Hepatocyte (in vitro differentiated cells): ENCODE measurements around the gene TFE3. TPM values are rescaled to one million over a fixed set of nuclear protein-coding genes. Genes with fewer than 3 reads are reported as not detected.

Experiments
- DNase-seq: peaks from one replicate; pipeline ENCODE4 v3.0.0-alpha.2; 2016; ENCODE audit warnings: low spot score
- H2AFZ ChIP-seq: fragments of 200-600 bp; sonication (generic); 2 replicates; pipeline ENCODE4 v1.6.0; 2016; ENCODE audit warnings: antibody characterized with exemption, mild to moderate bottlenecking
- H3K27ac ChIP-seq: fragments of 200-600 bp; sonication (generic); 2 replicates; pipeline ENCODE4 v1.5.1; 2016; ENCODE audit warnings: mild to moderate bottlenecking
- H3K27me3 ChIP-seq: fragments of 200-600 bp; sonication (generic); 2 replicates; pipeline ENCODE4 v1.6.1; 2016
- H3K36me3 ChIP-seq: fragments of 200-600 bp; sonication (generic); replicated peaks from 2 replicates; pipeline ENCODE4 v1.5.1; 2016; ENCODE audit warnings: low read depth; ENCODE audit not compliant: insufficient read depth
- H3K4me1 ChIP-seq: fragments of 200-600 bp; sonication (generic); 2 replicates; pipeline ENCODE4 v1.5.1; 2016; ENCODE audit warnings: mild to moderate bottlenecking, moderate library complexity; ENCODE audit not compliant: insufficient read depth
- H3K4me2 ChIP-seq: fragments of 200-600 bp; sonication (generic); 2 replicates; pipeline ENCODE4 v1.6.0; 2016
- H3K4me3 ChIP-seq: fragments of 200-600 bp; sonication (generic); 2 replicates; pipeline ENCODE4 v1.5.1; 2016; ENCODE audit warnings: mild to moderate bottlenecking
- H3K79me2 ChIP-seq: fragments of 200-600 bp; sonication (generic); 2 replicates; pipeline ENCODE4 v1.6.0; 2017; ENCODE audit warnings: mild to moderate bottlenecking
- H3K9me2 ChIP-seq: fragments of 200-600 bp; sonication (generic); replicated peaks from 2 replicates; pipeline ENCODE4 v1.6.0; 2017; ENCODE audit warnings: mild to moderate bottlenecking; ENCODE audit not compliant: insufficient read depth
- H3K9me3 ChIP-seq: fragments of 200-600 bp; sonication (generic); 2 replicates; pipeline ENCODE4 v1.5.1; 2016; ENCODE audit warnings: low read depth, mild to moderate bottlenecking
- H4K20me1 ChIP-seq: fragments of 200-600 bp; sonication (generic); 2 replicates; pipeline ENCODE4 v1.6.0; 2016; ENCODE audit warnings: mild to moderate bottlenecking; ENCODE audit not compliant: insufficient read depth, poor library complexity, severe bottlenecking
- EZH2 ChIP-seq: fragments of 200-600 bp; sonication (generic); IDR thresholded peaks from 2 replicates; pipeline ENCODE4 v1.6.1; 2016; ENCODE audit warnings: antibody characterized with exemption, mild to moderate bottlenecking, borderline replicate concordance
- EZH2phosphoT487 ChIP-seq: fragments of 200-600 bp; sonication (generic); IDR thresholded peaks from one replicate; pipeline ENCODE4 v1.6.1; 2018; ENCODE audit warnings: antibody characterized with exemption, mild to moderate bottlenecking, low read depth, moderate library complexity; ENCODE audit not compliant: unreplicated experiment, severe bottlenecking
- WGBS: methylation state at CpG from one replicate; pipeline ENCODE4 v1.1.6; 2016; ENCODE audit warnings: low lambda C conversion rate; ENCODE audit errors: missing lambda C conversion rate; 5-methylcytosine and 5-hydroxymethylcytosine counted together
- polyA plus RNA-seq: library from polyadenylated mRNA; unstranded; fragments of >200 nt; fragmentation: Nextera tagmentation; extraction: Ambion mirVana; gene quantifications from 2 replicates; pipeline ENCODE4 v1.2.1, GENCODE V29; 2016
- total RNA-seq: library from RNA; depleted of rRNA; stranded (reverse); fragments of >200 nt; gene quantifications from 2 replicates; pipeline ENCODE4 v1.2.3, GENCODE V29; 2014
- TF ChIP-seq, protein P1 (sequence below): fragments of 200-600 bp; sonication (generic); IDR thresholded peaks from 2 replicates; pipeline ENCODE4 v1.5.1; 2016; ENCODE audit warnings: antibody characterized with exemption, mild to moderate bottlenecking; ENCODE audit not compliant: poor library complexity

Gene TFE3
- total and polyA plus RNA-seq, 2 experiments from 2014 or later, result 38.3 to 59.8 TPM

GRCh38 chrX:48996969-48997368, 46.2 kb downstream of the TFE3 start:
- no peak overlapping the region for H3K4me3 ChIP-seq

DNA sequence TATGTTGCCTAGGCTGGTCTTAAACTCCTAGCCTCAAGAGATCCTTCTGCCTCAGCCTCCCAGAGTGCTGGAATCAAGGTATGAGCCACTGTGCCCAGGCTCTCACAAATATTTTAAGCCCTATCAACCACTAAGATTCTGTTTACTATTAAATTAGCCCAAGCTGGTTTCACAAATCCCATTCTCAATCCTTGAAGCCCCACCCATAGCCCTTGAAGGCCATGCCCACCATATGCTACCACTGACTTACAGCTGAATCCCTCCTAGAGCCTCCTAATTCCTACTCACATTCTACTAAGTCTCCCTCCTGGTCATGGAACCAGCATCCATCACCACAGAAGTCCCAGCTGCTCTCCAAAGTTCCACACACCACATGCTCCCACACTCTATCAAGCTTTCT, 50.8 kb downstream of the TFE3 start:
- TF ChIP-seq, protein P1, sequence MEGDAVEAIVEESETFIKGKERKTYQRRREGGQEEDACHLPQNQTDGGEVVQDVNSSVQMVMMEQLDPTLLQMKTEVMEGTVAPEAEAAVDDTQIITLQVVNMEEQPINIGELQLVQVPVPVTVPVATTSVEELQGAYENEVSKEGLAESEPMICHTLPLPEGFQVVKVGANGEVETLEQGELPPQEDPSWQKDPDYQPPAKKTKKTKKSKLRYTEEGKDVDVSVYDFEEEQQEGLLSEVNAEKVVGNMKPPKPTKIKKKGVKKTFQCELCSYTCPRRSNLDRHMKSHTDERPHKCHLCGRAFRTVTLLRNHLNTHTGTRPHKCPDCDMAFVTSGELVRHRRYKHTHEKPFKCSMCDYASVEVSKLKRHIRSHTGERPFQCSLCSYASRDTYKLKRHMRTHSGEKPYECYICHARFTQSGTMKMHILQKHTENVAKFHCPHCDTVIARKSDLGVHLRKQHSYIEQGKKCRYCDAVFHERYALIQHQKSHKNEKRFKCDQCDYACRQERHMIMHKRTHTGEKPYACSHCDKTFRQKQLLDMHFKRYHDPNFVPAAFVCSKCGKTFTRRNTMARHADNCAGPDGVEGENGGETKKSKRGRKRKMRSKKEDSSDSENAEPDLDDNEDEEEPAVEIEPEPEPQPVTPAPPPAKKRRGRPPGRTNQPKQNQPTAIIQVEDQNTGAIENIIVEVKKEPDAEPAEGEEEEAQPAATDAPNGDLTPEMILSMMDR, result no peak
- Histone ChIP-seq H3K9me2 (no peaks in the 10 kb centered on the region), H3K36me3 (no peaks in the 10 kb centered on the region)

More at GRCh38 chrX:48996969-48997368, 46.2 kb downstream of the TFE3 start:
- no peaks in the 10 kb centered on the region for H3K27me3 ChIP-seq
- H2AFZ ChIP-seq, result no peak overlapping the region
- peaks cover 14% of the 10 kb centered on the region for H3K79me2 ChIP-seq
- H3K9me3 ChIP-seq, result no peaks in the 10 kb centered on the region
- TF ChIP-seq EZH2 (no peak), EZH2phosphoT487 (no peak)
- TF ChIP-seq, protein P1, result no peak
- H3K9me2 ChIP-seq, result no peaks in the 10 kb centered on the region
- H4K20me1 ChIP-seq, result no peaks in the 10 kb centered on the region
- 64% methylated on average over 6 of the region's 6 CpGs for WGBS
- H3K36me3 ChIP-seq, result no peaks in the 10 kb centered on the region
- H3K4me2 ChIP-seq, result no peak overlapping the region
- DNase-seq, result no peak
- H3K4me1 ChIP-seq, result no peaks in the 10 kb centered on the region
- no peak overlapping the region for H3K27ac ChIP-seq

GRCh38 chrX:48989483-48989882, 53.7 kb downstream of the TFE3 start:
- no peak overlapping the region for H3K4me2 ChIP-seq
- H3K79me2 ChIP-seq, result no peaks in the 10 kb centered on the region
- no peaks in the 10 kb centered on the region for H3K27me3 ChIP-seq
- no peak for DNase-seq
- H3K9me2 ChIP-seq, result no peaks in the 10 kb centered on the region
- H3K36me3 ChIP-seq, result no peaks in the 10 kb centered on the region
- no peaks in the 10 kb centered on the region for H4K20me1 ChIP-seq
- no peak overlapping the region for H3K4me3 ChIP-seq
- H3K27ac ChIP-seq, result no peak overlapping the region
- no peaks in the 10 kb centered on the region for H3K9me3 ChIP-seq
- TF ChIP-seq, protein P1, result no peak
- no peak for TF ChIP-seq EZH2
- no peak for TF ChIP-seq EZH2phosphoT487
- H2AFZ ChIP-seq, result no peak overlapping the region
- no peaks in the 10 kb centered on the region for H3K4me1 ChIP-seq
- 82% methylated on average over 4 of the region's 4 CpGs for WGBS

More for the DNA sequence above, 50.8 kb downstream of the TFE3 start:
- Histone ChIP-seq H3K9me3 (no peaks in the 10 kb centered on the region), H3K4me2 (no peak overlapping the region), H3K4me1 (no peaks in the 10 kb centered on the region), H3K4me3 (no peak overlapping the region), H3K27me3 (no peaks in the 10 kb centered on the region), H2AFZ (no peak overlapping the region), H3K79me2 (no peaks in the 10 kb centered on the region), H4K20me1 (no peaks in the 10 kb centered on the region), H3K27ac (no peak overlapping the region)
- no peak for DNase-seq

- H3K4me2 ChIP-seq, result no peak overlapping the region
- H2AFZ ChIP-seq, result no peak overlapping the region
- H4K20me1 ChIP-seq, result no peaks in the 10 kb centered on the region
- DNase-seq, result no peak
- no peaks in the 10 kb centered on the region for H3K9me2 ChIP-seq
- H3K27ac ChIP-seq, result no peak overlapping the region
- H3K36me3 ChIP-seq, result no peaks in the 10 kb centered on the region
- H3K4me1 ChIP-seq, result no peaks in the 10 kb centered on the region
- H3K27me3 ChIP-seq, result no peaks in the 10 kb centered on the region
- H3K79me2 ChIP-seq, result no peaks in the 10 kb centered on the region
- WGBS, result 82% methylated on average over 3 of the region's 3 CpGs
- TF ChIP-seq EZH2phosphoT487 (no peak), EZH2 (no peak)
- TF ChIP-seq, protein P1, result no peak
- no peak overlapping the region for H3K4me3 ChIP-seq
- H3K9me3 ChIP-seq, result no peaks in the 10 kb centered on the region
Measured at GRCh38 chrX:48983896-48984295, 59.3 kb downstream of the TFE3 start.
